ENCODE data around the gene DAZAP2.

The DAZAP2 gene, protein sequence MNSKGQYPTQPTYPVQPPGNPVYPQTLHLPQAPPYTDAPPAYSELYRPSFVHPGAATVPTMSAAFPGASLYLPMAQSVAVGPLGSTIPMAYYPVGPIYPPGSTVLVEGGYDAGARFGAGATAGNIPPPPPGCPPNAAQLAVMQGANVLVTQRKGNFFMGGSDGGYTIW
- long read RNA-seq, donor 1, transcript DAZAP2-214 (2 exons, 3,664 nt), result minor isoform, 7 of 172 reads
- long read RNA-seq, donor 1, transcript DAZAP2-201 (4 exons, 2,598 nt), result major isoform, 102 of 172 reads
- long read RNA-seq, donor 1, partial matches to known transcripts, result 58 of 172 reads
- long read RNA-seq, donor 1, other reads (novel, unspliced or antisense), result 0 of 172 reads
- long read RNA-seq, donor 2, transcript DAZAP2-201 (4 exons, 2,598 nt), result major isoform, 54 of 152 reads
- long read RNA-seq, donor 2, transcript DAZAP2-214 (2 exons, 3,664 nt), result minor isoform, 11 of 152 reads
- long read RNA-seq, donor 2, partial matches to known transcripts, result 84 of 152 reads
- long read RNA-seq, donor 2, other reads (novel, unspliced or antisense), result 0 of 152 reads
- long read RNA-seq, donor 3, transcript DAZAP2-214 (2 exons, 3,664 nt), result minor isoform, 5 of 74 reads
- long read RNA-seq, donor 3, transcript DAZAP2-201 (4 exons, 2,598 nt), result major isoform, 60 of 74 reads
- long read RNA-seq, donor 3, partial matches to known transcripts, result 5 of 74 reads
- long read RNA-seq, donor 3, other reads (novel, unspliced or antisense), result 0 of 74 reads
- long read RNA-seq, donor 4, transcript DAZAP2-201 (4 exons, 2,598 nt), result major isoform, 81 of 103 reads
- long read RNA-seq, donor 4, transcript DAZAP2-214 (2 exons, 3,664 nt), result minor isoform, 8 of 103 reads
- long read RNA-seq, donor 4, partial matches to known transcripts, result 12 of 103 reads
- long read RNA-seq, donor 4, other reads (novel, unspliced or antisense), result 0 of 103 reads
- long read RNA-seq, donor 5, transcript DAZAP2-214 (2 exons, 3,664 nt), result minor isoform, 21 of 147 reads
- long read RNA-seq, donor 5, transcript DAZAP2-201 (4 exons, 2,598 nt), result major isoform, 88 of 147 reads
- long read RNA-seq, donor 5, partial matches to known transcripts, result 36 of 147 reads
- long read RNA-seq, donor 5, other reads (novel, unspliced or antisense), result 0 of 147 reads
- long read RNA-seq, donor 6, transcript DAZAP2-201 (4 exons, 2,598 nt), result major isoform, 72 of 108 reads
- long read RNA-seq, donor 6, transcript DAZAP2-214 (2 exons, 3,664 nt), result minor isoform, 15 of 108 reads
- long read RNA-seq, donor 6, partial matches to known transcripts, result 16 of 108 reads
- long read RNA-seq, donor 6, other reads (novel, unspliced or antisense), result 0 of 108 reads
- long read RNA-seq, donor 7, transcript DAZAP2-214 (2 exons, 3,664 nt), result minor isoform, 17 of 174 reads
- long read RNA-seq, donor 7, transcript DAZAP2-201 (4 exons, 2,598 nt), result major isoform, 106 of 174 reads
- long read RNA-seq, donor 7, partial matches to known transcripts, result 31 of 174 reads
- long read RNA-seq, donor 7, other reads (novel, unspliced or antisense), result 13 of 174 reads
- long read RNA-seq, donor 8, transcript DAZAP2-214 (2 exons, 3,664 nt), result minor isoform, 6 of 154 reads
- long read RNA-seq, donor 8, transcript DAZAP2-201 (4 exons, 2,598 nt), result major isoform, 90 of 154 reads
- long read RNA-seq, donor 8, partial matches to known transcripts, result 48 of 154 reads
- long read RNA-seq, donor 8, other reads (novel, unspliced or antisense), result 6 of 154 reads

DNA sequence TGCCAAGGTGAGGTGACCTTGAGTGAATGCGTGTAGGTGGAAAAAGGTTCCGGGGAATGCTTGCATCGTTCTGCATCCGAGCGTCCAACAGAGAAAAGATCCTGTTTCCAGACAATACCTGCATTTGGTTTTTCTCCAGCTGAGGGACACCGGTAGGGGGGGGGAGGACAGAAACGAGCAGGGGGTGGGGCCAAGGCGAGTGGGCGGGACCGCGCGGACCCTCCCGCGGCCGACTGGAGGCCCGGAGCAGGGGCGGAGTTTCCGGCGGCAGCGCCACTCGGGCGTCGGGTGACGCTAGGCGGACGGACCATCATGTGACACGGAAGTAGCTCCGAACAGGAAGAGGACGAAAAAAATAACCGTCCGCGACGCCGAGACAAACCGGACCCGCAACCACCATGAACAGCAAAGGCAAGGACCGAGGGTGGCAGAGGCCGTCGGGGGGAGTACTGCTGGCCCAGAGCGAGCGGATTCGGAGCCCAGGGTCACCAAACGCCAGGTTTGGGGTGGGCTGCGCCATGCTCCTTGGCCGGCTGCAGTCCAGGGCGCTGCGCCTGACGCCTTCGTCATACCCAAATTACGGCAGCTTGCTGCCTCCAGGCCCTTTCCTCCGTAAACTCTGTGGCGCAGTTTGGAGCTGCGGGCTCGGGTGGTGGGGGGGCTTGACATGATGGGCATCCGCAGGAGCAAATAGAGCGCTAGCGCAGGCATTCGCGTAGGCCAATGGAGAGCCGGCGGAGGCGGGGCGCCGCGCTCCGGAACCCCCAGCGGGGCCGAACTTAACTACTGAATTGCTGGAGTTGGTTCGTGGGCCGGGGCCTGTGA lies at the start of gene DAZAP2:
Gene DAZAP2, plus strand, starts transcription at position 317 of the 825 bp plus-strand sequence. Its CDS starts 82 bp downstream, at position 399.
- DNase-seq, result peak; percentile 88

DNA sequence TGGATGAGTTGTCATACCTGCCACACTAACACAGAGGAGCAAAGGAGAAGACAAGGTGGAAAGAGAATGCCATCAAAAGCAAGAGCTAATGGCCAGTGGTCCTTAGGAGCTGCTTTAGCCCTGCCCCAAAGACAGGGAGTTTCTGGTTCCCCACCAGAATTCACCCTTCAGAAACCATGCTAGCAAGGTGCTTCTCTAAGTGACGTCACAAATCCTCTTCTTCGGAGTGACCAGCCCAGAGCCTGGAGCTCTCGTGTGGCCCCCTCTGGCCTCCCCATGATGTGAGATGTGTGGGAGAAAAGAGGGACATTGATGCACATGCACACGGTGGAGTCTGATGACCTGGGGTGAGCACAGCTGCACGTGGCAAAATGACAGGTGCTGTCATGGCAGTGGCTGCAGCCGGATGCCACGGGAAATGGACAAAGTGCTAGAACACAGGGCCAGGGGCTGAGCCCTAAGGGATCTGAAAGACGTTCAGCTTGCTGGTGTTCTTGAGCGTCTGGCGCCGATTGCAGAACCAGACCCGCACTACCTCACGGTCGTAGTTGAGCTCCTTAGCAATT lies 48.8 kb upstream of the DAZAP2 start:
- DNase-seq, result no peak

DNA sequence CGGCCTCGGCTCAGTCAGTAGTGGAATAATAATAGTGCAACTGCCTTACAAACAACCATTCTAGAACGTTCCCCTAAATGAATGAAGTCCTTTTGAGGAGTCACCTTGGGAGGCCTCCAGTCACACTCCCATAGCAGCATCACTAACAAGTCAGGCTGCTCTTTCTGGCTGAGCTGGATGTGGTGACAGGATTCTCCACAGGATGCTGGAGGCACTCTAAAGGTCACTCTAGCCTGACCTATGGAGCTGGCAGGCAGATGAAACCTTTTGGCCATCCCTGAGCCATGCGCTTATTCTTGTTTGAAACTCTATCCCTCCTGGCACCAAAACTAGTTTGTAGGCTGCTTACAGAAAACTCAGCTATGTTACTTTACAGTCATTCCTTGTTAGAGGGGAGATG lies 47.8 kb upstream of the DAZAP2 start:
- DNase-seq, result no peak

DNA sequence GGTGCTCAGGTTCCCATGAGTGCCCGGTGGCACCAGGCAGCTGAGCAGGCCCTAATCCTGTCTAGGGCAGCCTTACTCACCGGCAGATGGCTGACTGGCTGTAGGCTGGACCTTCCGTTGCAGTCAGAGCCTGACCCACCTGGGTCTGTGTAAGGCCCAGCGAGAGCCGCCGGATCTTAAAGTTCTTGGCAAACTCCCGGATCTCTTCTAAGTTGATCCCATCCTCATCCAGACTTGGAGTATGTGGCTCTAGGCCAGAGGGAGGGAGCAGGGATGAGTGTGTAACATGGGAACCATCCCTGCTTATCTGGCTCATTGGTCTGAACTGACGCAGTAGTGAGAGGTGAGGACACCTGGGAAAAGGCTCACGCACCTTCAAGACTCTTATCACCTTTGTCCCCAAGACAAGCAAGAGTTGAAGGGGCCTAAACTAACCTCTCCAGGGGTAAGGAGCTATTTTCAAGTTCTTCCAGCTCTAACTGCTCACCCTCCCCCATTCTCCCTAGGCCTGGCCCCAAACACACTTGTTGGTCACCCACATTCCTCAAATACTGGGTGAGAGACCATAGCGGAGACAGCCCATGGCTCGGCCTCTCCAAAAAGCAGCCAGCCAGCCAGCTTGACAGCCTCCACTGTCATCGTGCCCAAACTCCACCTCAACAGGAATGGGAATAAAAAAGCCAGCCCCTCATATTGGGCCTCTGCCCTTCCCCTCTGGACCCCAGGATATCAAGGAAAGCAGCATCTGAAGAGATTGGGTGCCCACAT lies 46.9 kb upstream of the DAZAP2 start:
- no peak for DNase-seq

DNA sequence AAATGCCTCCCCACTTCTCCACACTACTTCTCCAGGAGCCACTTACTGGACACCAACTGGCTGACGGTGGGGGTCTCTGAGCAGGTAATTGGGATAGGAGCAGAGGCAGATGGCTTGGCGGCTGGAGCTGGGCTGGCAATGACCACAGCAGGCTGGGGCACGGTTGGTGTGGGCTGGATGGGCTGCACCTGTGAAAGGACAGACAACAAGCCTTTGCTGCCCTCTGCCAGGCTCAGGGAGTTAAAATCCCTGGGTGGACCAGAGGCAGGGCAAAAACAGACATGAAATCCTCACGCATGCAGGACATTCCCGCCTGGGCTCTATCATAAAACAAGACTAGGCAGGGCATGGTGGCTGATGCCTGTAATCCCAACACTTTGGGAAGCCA lies 46.3 kb upstream of the DAZAP2 start:
- no peak for DNase-seq

DNA sequence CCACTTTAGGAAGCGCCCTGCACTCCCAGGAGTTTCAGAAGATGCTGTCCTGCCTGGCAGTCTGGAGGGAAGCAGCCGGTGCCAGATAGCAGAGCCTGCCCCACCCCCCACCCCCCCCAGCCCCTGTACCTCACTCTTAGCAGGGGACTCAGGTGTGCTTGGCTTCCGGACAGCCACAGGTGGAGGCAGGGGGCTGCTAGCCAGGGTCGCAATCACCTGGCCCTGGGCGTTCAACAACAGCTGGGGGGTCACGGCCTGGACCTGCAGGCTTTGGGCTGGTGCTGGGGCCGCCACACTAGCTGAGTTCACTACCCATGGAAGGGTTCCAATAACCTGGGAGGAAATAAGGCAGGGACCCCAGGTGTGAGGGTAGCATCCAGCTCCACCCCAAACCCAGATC lies 42.8 kb upstream of the DAZAP2 start:
- no peak for DNase-seq

DNA sequence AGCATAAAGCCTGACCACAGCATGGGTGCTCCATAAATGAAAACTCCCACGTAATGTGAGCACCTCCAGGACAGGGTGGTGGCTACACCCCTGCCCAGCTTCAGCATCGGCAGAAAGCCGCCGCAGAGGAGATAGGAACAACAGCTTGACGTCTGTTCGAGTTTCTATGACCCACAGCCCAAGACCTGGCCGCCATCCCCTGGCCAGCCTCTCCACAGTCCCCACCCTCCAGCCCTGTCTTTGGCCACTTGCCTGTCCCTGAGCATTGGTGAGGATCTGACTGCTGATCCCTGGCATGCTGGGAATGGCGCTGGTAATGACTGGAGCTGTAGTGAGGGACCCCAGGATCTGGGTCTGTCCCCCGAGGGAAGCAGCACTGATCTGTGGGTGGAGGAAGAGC lies 42.1 kb upstream of the DAZAP2 start:
- DNase-seq, result no peak

DNA sequence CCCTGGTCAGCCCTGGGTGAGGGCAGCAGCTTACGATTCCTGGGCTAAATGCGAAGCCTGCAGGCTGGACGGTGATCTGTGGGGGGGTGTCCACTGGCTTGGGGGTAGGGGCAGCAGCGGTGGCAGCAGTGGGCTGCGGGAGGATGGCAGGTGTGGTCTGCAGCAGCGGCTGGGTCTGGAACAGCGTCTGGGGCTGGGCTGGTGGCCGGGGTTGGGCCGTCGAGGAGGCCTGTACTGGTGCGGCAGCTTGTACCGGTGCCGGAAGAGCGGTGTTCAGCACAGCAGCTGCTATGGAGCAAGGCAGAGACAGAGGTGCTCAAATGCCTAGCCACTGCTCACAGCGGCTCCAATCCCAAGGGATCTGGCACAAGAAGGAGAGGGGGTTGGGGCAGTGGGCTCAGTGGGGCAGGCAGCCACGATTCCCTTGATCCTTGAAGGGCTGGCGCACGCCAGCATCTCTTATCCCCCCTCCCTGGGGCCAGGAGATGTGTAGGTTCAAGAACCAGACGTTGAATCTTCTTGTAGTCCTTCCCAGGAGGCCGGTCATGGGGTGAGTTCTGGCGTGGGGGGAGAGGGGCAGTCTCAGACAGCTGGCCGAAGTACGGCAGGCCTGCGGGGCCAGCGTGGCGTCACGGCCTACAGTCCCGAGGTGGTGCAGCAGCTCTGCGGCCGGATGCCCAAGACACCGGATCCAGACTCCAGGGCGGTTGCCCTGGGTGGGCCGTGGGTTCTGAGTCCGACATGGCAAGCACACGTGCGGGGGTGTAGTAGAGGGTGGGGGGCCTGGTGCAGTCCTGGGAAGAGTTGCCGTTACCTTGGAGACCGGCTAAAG lies 40.7 kb upstream of the DAZAP2 start:
- DNase-seq, result no peak

DNA sequence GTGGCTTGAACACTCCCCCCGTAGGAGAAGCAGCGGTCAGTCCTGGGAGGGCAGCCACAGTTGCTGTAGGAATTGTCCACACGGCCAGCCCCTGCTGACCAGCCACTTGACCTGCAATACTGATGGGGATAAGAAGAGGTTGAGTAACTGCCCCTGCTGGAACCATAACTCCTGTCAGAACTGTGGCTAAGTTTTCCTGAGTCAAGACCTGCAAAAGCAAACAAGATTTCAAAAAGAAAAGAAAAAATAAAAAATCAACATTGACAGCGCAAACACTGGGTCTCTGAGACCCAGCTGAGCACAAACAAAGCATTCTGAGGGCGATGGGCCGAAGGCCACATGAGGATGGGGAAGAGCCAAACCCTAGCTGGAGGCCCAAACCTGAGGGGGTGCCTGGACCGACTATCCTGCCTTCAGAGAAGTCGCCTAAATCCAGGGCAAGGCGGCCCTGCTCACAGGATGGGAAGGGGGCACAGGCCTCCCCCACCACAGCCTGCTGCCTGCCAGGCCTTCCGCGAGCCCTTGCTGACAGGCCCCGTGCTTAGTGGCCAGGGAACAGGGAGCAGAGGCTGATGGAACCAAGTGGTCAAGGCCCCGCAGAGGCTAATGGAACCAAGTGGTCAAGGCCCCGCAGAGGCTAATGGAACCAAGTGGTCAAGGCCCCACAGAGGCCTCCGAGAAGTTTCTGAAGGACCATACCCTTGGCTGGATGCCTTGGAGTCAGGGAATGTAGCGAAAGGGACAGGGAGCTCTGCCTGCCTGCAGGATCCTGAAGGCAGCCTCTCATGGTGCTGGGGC lies 39.9 kb upstream of the DAZAP2 start:
- DNase-seq, result no peak

DNA sequence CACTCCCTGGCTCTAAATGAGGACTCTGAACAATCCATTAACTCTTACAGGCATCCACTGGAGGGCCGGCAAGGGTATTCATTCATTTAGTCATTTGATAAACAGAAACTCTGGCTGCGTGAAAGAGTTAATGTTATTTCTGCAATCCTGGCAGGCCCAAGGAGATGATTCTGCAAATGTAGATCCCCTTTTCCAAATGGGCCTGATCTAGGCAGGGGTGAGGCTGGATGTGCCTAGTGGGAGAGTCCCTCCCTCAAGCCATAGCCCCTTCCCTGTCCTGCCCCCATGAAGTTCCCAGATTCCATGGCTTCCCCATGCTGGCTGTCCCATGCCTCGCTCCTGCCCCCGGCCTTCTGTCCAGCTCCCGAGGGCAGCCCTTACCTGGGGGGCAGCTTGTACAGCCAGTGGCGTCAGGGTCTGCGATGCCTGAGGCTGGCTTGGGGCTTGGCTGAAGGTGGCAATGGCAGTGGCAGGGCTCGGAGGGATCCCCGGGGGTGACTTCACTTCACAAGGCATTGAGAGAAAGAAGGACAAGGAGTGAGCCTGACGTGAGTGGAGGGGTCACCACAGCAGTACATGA lies 39.2 kb upstream of the DAZAP2 start:
- DNase-seq, result no peak

DNA sequence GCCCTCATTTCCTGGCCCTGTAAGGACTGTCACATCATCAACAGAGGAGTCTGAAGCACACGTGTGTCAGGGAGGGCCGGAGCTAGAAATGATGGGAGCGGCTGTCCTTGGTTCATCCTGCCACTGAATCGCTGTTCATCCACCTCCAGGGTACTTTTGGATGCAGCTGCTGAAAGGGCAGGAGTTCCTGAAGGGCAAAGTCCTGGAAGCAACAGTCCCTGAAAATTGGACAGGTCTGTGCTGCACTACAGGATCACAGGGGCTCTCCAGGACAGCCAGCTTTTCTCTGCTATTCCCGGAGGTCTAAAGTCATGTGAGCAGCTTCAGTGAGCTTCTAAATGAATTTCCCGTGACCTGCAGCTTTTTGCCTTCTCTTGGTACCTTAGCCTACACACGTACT lies 38.5 kb upstream of the DAZAP2 start:
- no peak for DNase-seq

DNA sequence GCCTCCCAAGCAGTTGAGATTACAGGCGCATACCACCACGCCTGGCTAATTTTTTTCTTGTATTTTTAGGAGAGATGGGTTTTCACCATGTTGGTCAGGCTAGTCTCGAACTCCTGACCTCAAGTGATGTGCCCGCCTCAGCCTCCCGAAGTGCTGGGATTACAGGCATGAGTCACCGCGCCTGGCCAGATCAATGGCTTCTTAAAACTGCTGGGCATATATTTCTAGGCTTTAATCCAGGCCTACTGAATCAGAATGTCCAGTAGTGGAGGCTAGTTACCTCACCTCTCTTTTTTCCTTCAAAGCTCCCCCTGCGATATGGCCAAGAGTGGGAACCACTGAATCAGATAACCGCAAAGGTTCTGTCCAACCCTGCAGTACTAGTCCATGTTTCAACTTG lies 37.8 kb upstream of the DAZAP2 start:
- no peak for DNase-seq

DNA sequence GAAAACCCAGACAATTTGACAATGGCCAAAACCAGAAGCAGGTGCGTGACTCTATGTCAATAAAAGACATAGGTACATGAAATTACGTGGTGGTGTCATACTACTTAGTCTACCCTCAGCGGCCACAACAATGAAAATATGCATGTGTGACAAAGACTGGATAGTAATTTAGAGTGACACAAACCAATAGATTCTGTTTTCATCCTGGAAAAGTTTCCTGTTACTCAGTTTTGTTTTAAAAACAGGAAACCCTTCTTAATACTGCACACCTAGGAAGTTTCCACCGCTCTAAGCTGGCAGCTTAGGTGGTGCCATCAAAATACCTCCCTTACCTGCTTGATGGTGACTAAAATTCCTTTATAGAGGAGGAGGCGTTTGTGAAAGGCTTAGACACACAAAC lies 35.9 kb upstream of the DAZAP2 start:
- no peak for DNase-seq

DNA sequence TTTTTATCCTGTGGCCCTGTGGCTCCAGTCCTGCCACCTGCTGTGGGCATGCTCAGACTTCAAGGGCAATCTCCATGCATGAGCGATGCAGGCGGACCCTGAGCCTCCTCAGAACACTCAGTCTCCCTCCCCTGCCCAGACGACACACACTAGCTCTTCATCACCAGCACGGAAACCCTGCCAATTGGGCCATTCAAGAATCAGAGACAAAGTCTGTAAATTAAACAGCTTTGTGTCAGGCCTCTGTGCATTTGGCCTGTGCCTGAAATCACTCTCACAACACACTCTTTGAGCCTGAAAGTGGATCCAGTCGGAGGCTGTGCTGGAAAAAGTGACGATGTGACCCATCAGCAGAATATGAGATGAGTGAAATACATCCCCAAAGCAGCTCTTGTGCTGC lies 33.3 kb upstream of the DAZAP2 start:
- no peak for DNase-seq

DNA sequence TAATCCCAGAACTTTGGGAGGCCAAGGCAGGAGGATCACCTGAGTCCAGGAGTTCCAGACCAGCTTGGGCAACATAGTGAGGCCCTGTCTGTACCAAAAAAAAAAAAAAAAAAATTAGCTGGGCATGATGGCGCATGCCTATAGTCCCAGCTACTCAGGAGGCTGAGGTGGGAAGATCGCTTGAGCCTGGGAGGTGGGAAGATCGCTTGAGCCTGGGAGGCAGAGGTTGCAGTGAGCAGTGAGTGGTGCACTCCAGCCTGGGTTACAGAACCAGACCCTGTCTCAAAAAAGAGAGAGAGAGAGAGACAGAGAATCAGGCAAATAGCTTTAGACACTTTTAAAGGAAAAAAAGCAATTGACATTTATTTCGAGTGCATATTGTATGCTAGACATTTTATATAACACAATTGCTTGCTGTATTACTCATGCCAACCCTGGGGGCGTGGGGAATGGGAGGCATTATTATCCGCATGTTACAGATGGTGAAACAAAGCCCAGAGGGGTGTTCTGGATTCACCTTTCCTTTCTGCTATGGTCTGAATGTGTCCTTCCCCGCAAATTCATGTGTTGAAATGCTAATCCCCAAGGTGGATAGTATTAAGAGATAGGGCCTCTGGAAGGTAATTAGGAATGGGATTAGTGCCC lies 30.5 kb upstream of the DAZAP2 start:
- no peak for DNase-seq

DNA sequence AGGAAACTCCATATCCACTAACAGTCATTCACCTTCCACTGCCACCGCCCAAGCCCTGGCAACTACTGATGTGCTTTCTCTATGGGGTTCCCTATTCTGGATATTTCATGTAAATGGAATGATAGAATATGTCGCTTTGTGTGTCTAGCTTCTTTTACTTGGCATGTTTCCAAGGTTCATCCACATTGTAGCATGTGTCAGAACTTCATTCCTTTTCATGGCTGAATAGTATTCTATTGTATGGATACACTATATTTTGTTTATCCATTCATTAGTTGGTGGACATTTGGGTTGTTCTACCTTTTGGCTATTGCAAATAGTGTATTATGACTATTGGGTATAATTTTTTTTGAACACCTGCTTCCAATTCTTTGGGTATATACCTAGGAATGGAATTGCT lies 29.4 kb upstream of the DAZAP2 start:
- no peak for DNase-seq
